BLaER1 treated with 17β-estradiol and CSF1 and Interleukin-3, amounts not matched to agents 10 nM and 100 nM (cell line): ENCODE results near the gene LRRC7.

Source experiments
- H3K27ac ChIP-seq, 11 experiments: shearing (Covaris generic); formaldehyde crosslinking; 2 replicates each; pipeline ENCODE4 v1.8.1; 2022
- H3K27me3 ChIP-seq, 11 experiments: shearing (Covaris generic); formaldehyde crosslinking; 2 replicates each; pipeline ENCODE4 v1.8.1; 2022
- H3K36me3 ChIP-seq, 11 experiments: shearing (Covaris generic); formaldehyde crosslinking; 2 replicates each; pipeline ENCODE4 v1.8.1; 2022
- H3K4me1 ChIP-seq, 10 experiments: shearing (Covaris generic); formaldehyde crosslinking; 2 replicates each; pipeline ENCODE4 v1.8.1; 2022
- H3K4me2 ChIP-seq, 11 experiments: shearing (Covaris generic); formaldehyde crosslinking; 2 replicates each; pipeline ENCODE4 v1.8.1; 2022
- H3K4me3 ChIP-seq, 10 experiments: shearing (Covaris generic); formaldehyde crosslinking; 2 replicates each; pipeline ENCODE4 v1.8.1; 2022
- H3K9ac ChIP-seq, 11 experiments: shearing (Covaris generic); formaldehyde crosslinking; 2 replicates each; pipeline ENCODE4 v1.8.1; 2022
- H3K9me3 ChIP-seq, 11 experiments: shearing (Covaris generic); formaldehyde crosslinking; replicated peaks in 1 of 11; 2 replicates each; pipeline ENCODE4 v1.8.1; 2022
- H4K20me1 ChIP-seq, 11 experiments: shearing (Covaris generic); formaldehyde crosslinking; 2 replicates each; pipeline ENCODE4 v1.8.1; 2022
- Cebpa-rat ChIP-seq, 11 experiments: shearing (Covaris generic); IDR thresholded peaks; 2 replicates each; pipeline ENCODE4 v1.8.1; 2022

The LRRC7 gene

DNA sequence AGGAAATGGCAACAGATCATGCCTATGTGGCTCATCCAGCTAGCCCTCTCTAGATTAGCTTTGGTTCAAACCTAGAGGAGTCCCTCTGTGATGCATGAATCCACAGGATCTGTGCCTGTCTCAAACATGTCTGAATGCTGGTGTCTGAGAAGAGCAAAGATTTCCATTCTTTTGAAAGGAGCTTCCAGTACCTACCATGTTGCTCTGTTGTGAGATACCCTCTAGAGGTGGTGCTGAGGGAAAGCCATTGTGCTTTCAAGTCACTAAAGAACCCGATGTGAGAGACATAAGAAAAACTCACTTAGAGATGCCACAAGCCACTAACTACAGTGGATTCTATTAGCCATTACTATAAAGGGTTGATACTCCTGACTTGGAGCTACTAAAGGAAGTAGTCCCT lies 534.1 kb downstream of the LRRC7 start:
- no peak overlapping the region for H3K27ac ChIP-seq
- H3K4me2 ChIP-seq, result no peak overlapping the region
- H3K4me3 ChIP-seq, result no peak overlapping the region
- no peaks in the 10 kb centered on the region for H4K20me1 ChIP-seq
- H3K36me3 ChIP-seq, result no peaks in the 10 kb centered on the region
- no peak for TF ChIP-seq Cebpa-rat (IDR thresholded peaks at IDR 0.05)
- no peaks in the 10 kb centered on the region for H3K9me3 ChIP-seq
- H3K27me3 ChIP-seq, result no peaks in the 10 kb centered on the region
- no peak overlapping the region for H3K9ac ChIP-seq
- H3K4me1 ChIP-seq, result no peaks in the 10 kb centered on the region

DNA sequence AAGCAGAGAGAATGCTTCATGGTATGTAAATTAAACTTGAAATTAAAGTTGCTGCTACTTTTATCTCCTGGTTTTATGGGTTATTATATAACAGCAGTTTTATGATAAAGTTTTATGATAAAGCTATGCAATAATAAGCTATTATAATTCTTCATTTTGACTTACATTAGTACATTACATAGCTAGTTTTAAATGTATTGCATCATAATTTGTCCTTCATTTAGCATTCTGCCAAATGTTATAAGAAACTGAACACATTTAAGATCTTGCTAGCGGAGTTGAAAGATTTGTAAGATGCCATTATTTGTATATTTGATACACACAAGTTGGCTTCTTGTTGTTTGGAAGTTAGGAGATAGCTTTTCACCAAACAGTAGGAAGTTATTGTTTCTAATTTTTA lies 536.0 kb downstream of the LRRC7 start:
- no peaks in the 10 kb centered on the region for H3K4me1 ChIP-seq
- H3K27me3 ChIP-seq, result no peaks in the 10 kb centered on the region
- H3K9ac ChIP-seq, result no peak overlapping the region
- H3K4me3 ChIP-seq, result no peak overlapping the region
- no peak for TF ChIP-seq Cebpa-rat (IDR thresholded peaks at IDR 0.05)
- H3K36me3 ChIP-seq, result no peaks in the 10 kb centered on the region
- H3K27ac ChIP-seq, result no peak overlapping the region
- no peaks in the 10 kb centered on the region for H3K9me3 ChIP-seq
- no peaks in the 10 kb centered on the region for H4K20me1 ChIP-seq
- no peak overlapping the region for H3K4me2 ChIP-seq

DNA sequence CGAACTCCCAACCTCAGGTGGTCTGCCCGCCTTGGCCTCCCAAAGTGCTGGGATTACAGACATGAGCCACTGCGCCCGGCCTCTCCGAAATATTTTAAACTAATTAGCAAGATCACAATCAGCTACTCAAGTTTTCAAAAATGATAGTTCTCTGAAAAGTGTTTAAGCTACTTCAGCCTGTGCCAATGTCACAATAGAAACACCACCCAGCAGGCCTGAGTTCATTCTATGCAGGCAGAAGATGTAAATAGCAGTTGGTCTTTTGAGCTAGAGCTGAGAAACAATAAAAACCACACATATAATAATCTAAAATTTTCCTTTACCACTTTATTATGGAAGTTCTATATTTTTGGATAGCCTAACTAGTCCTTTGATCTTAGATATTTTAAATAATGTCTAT lies 541.5 kb downstream of the LRRC7 start:
- TF ChIP-seq Cebpa-rat (IDR thresholded peaks at IDR 0.05), result no peak
- Histone ChIP-seq H3K27ac (no peak overlapping the region), H3K36me3 (no peaks in the 10 kb centered on the region), H3K4me3 (no peak overlapping the region), H3K9me3 (no peaks in the 10 kb centered on the region), H3K9ac (no peak overlapping the region), H3K4me2 (no peak overlapping the region), H3K27me3 (no peaks in the 10 kb centered on the region), H3K4me1 (no peaks in the 10 kb centered on the region), H4K20me1 (no peaks in the 10 kb centered on the region)

DNA sequence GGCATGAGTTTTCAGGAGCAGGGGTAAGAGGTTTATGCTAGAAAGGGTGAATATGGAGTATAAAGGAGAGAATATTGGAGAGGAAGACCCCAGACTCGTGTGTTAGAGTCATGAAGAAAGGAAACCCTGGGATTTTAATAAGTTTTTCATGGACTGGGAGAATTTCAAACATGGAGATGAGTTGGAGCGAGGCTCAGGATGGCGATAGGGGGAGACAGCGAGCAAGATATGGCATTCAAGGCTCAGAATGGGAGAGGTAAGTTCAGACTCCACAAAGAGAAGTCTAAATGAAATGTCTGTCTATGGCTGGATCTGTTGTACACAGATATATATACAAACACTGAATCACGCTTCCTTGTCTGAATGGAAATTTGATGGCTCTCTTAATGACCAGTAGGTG lies 545.1 kb downstream of the LRRC7 start:
- H4K20me1 ChIP-seq, result no peaks in the 10 kb centered on the region
- no peak overlapping the region for H3K27ac ChIP-seq
- no peaks in the 10 kb centered on the region for H3K27me3 ChIP-seq
- no peak overlapping the region for H3K4me2 ChIP-seq
- no peaks in the 10 kb centered on the region for H3K36me3 ChIP-seq
- H3K4me3 ChIP-seq, result no peak overlapping the region
- H3K9me3 ChIP-seq, result no peaks in the 10 kb centered on the region
- H3K9ac ChIP-seq, result no peak overlapping the region
- no peaks in the 10 kb centered on the region for H3K4me1 ChIP-seq
- no peak for TF ChIP-seq Cebpa-rat (IDR thresholded peaks at IDR 0.05)

DNA sequence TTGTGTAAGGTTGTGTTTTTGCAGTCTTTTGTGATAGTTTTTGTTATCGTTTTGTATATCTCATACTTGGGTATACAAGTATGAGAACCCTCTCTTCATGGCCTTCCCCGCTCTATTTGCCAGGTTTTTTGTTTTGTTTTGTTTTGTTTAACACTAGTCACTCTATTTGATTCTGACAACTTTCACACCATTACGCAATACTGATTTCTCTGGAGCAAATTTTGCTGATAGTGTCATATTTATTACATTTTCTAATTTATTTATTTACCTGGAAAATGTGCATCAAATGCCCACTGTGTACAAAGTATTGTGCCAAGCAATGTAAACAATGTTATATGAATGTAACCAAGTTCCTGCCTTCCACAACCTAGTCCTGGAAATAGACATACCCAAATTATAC lies 547.6 kb downstream of the LRRC7 start:
- Histone ChIP-seq H3K36me3 (no peaks in the 10 kb centered on the region), H3K4me1 (peaks cover 0 to 13% (median 5%) of the 10 kb centered on the region in 10 experiments; a peak in 10 of 20 replicates), H3K9me3 (no peaks in the 10 kb centered on the region), H3K4me2 (no peak overlapping the region), H3K27me3 (no peaks in the 10 kb centered on the region), H3K9ac (no peak overlapping the region), H4K20me1 (no peaks in the 10 kb centered on the region), H3K4me3 (no peak overlapping the region), H3K27ac (no peak overlapping the region)
- TF ChIP-seq Cebpa-rat (IDR thresholded peaks at IDR 0.05), result peak in 4 of 11 experiments; percentile 40 to 82 (median 57); a peak in 5 of 22 replicates

DNA sequence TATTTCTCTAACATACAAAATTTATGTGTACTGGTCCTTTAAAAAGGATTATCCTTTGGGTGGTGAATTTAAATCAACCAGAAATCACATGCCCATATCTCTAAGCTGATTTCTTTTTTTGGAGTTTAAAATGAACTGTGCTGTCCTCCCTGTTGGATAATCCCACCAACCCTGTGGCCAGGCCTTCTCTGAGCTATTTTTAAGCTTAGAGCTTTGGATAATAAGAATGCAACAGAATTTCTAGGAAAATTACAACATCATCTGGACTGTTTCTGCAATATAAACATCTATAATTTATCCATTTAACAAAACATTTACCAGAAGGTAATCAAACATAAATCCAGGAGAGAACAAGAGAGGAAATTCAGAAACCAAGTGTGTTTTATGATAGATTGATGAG lies 549.3 kb downstream of the LRRC7 start:
- peaks cover 0 to 13% (median 5%) of the 10 kb centered on the region in 10 experiments; a peak in 10 of 20 replicates for H3K4me1 ChIP-seq
- TF ChIP-seq Cebpa-rat (IDR thresholded peaks at IDR 0.05), result no peak

DNA sequence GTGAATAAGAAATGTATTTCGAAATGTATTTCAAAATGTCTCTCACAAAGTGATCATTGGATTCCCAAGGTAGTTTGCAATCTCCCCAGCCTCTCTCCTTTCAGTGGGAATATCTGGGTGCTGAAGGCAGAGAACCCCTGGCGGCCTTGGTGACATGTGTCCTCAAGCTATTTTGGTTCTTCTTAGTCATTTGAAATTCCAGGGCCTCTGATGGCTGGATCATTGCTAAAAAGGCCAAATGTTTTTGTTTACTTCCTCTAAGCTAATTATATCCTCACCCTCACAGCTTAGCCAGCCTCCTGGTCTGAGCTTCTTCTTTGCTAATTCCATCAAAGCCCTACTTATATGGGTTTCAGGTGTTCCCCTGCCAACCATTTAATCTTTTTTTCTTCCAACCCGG lies 566.4 kb downstream of the LRRC7 start:
- H3K9me3 ChIP-seq, result no peaks in the 10 kb centered on the region
- no peak for TF ChIP-seq Cebpa-rat (IDR thresholded peaks at IDR 0.05)
- H3K4me1 ChIP-seq, result peaks cover 0 to 18% (median 8%) of the 10 kb centered on the region in 10 experiments; a peak in 13 of 20 replicates
- H3K9ac ChIP-seq, result peak overlapping the region in 2 of 11 experiments; percentile 16 to 25; a peak in 1 of 22 replicates
- H3K27me3 ChIP-seq, result no peaks in the 10 kb centered on the region
- peak overlapping the region in 8 of 11 experiments; percentile 12 to 66 (median 48); a peak in 14 of 22 replicates for H3K4me2 ChIP-seq
- no peaks in the 10 kb centered on the region for H3K36me3 ChIP-seq
- peak overlapping the region in 4 of 11 experiments; percentile 26 to 64 (median 48); a peak in 7 of 22 replicates for H3K27ac ChIP-seq
- H3K4me3 ChIP-seq, result no peak overlapping the region
- no peaks in the 10 kb centered on the region for H4K20me1 ChIP-seq

More for the DNA sequence above, 549.3 kb downstream of the LRRC7 start:
- no peak overlapping the region for H3K9ac ChIP-seq
- no peak overlapping the region for H3K4me2 ChIP-seq
- no peak overlapping the region for H3K27ac ChIP-seq
- H3K4me3 ChIP-seq, result no peak overlapping the region
- no peaks in the 10 kb centered on the region for H4K20me1 ChIP-seq
- H3K36me3 ChIP-seq, result no peaks in the 10 kb centered on the region
- no peaks in the 10 kb centered on the region for H3K9me3 ChIP-seq
- H3K27me3 ChIP-seq, result no peaks in the 10 kb centered on the region

DNA sequence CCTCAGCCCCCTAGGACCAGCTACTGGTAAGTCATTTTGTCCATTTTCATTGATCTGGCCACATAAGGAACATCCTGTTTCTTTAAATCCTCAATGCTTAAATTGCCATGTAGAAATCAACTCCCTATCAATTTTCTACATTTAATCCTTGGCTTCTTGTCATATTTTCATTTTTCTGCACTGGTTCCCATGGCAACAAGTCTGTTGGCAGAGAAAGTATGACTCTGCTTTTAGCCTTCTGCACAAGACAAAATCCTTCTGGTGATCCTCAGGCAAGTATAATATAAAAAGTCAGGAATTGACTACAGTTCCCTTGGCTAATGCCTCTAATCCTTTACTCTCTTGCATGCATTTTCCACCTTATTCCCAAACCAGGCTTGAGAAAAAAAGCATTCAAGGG lies 572.6 kb downstream of the LRRC7 start:
- H3K4me3 ChIP-seq, result no peak overlapping the region
- no peak overlapping the region for H3K9ac ChIP-seq
- H3K9me3 ChIP-seq, result no peaks in the 10 kb centered on the region
- H3K27me3 ChIP-seq, result no peaks in the 10 kb centered on the region
- H3K36me3 ChIP-seq, result peaks cover 0 to 22% (median 8%) of the 10 kb centered on the region in 11 experiments; a peak in 14 of 22 replicates
- H3K27ac ChIP-seq, result no peak overlapping the region
- no peak for TF ChIP-seq Cebpa-rat (IDR thresholded peaks at IDR 0.05)
- no peak overlapping the region for H3K4me2 ChIP-seq
- no peaks in the 10 kb centered on the region for H4K20me1 ChIP-seq
- H3K4me1 ChIP-seq, result no peaks in the 10 kb centered on the region

DNA sequence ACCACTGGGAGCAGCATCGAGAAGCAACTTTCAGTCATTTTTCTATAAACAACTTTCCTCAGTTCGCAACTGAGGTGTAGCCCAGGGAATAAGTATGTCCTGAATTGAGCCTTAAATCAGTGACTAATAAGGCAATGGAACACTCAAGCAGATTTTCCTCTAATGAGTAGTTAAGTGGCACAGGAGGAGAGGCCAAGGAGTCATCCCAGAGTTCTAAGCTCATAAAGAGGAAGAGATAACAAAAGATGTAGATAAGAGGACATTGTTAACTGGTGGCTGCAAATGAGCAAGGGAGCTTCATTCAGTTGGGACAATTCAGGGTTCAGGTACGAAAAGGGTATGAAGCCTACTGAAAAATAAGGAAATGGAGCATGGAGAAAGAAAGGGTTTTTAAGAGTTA lies 573.2 kb downstream of the LRRC7 start:
- TF ChIP-seq Cebpa-rat (IDR thresholded peaks at IDR 0.05), result no peak
- H3K36me3 ChIP-seq, result peaks cover 4 to 28% (median 13%) of the 10 kb centered on the region in 11 experiments; a peak in 19 of 22 replicates
- H3K9ac ChIP-seq, result no peak overlapping the region
- H3K4me2 ChIP-seq, result no peak overlapping the region
- H3K27me3 ChIP-seq, result no peaks in the 10 kb centered on the region
- no peaks in the 10 kb centered on the region for H4K20me1 ChIP-seq
- no peak overlapping the region for H3K27ac ChIP-seq
- no peak overlapping the region for H3K4me3 ChIP-seq
- no peaks in the 10 kb centered on the region for H3K4me1 ChIP-seq
- no peaks in the 10 kb centered on the region for H3K9me3 ChIP-seq

DNA sequence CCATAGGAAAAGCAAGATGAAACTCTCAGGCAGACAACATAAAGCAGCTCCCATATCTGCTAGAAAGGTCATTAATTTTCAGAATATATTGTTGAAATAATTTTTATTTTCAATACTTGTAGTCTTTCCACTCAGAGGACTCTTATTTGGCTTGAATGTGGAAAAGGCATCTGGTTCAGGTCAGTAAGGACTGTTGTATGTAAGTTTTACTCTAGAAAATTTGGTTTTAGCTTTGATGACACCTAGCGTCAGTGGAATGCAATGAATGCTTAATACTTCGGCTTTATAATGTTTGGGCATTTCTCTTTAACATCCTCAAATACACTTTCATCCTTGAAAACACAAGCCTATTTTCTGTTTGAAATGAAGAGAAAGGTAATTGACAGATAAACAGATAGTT lies 574.4 kb downstream of the LRRC7 start:
- peaks cover 13 to 39% (median 22%) of the 10 kb centered on the region in 11 experiments; a peak in 21 of 22 replicates for H3K36me3 ChIP-seq
- H3K27me3 ChIP-seq, result no peaks in the 10 kb centered on the region
- H3K9ac ChIP-seq, result no peak overlapping the region
- H3K27ac ChIP-seq, result no peak overlapping the region
- H4K20me1 ChIP-seq, result no peaks in the 10 kb centered on the region
- H3K9me3 ChIP-seq, result no peaks in the 10 kb centered on the region
- H3K4me1 ChIP-seq, result no peaks in the 10 kb centered on the region
- no peak overlapping the region for H3K4me2 ChIP-seq
- TF ChIP-seq Cebpa-rat (IDR thresholded peaks at IDR 0.05), result no peak
- H3K4me3 ChIP-seq, result no peak overlapping the region
